Peyer's patch (tissue), 4 donors: ENCODE measurements around the gene TMTC2.

Experiments
- POLR2A ChIP-seq, 2 donors: fragments of 450-650 bp; IDR thresholded peaks; one replicate each; pipeline ENCODE4 v1.5.1; 2017; ENCODE audit warnings: antibody characterized with exemption in 2 of 2, mild to moderate bottlenecking in 2 of 2, moderate library complexity in 2 of 2
- TF ChIP-seq, protein P1 (sequence below), 6 experiments: fragments of 450-650 bp in 4 of 6; fragments of 200-600 bp in 2 of 6; sonication (generic) in 1 of 6; IDR thresholded peaks; one replicate each; pipeline ENCODE4 v1.5.1; 2017 to 2019; ENCODE audit warnings: antibody characterized with exemption in 6 of 6, mild to moderate bottlenecking in 3 of 6, moderate library complexity in 1 of 6

DNA sequence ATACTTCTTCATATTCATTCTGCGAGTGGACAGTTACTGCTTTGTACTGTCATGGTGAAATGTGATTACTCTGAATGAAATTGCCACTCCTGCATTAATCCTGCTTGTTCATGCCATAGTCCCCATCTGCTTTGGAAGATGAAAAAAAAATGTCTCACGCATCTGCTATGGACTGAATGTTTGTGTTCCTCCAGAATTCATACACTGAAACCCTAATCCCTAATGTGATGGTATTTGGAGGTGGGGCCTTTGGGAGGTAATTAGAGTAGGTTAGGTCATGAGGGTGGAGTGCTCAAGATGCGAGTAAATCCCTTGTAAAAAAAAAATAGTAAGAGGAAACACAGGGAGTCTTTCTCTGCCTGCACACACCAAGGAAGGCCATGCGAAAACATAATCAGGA lies 427.2 kb downstream of the TMTC2 start:
- no peak for TF ChIP-seq POLR2A (IDR thresholded peaks at IDR 0.05)
- TF ChIP-seq, protein P1, sequence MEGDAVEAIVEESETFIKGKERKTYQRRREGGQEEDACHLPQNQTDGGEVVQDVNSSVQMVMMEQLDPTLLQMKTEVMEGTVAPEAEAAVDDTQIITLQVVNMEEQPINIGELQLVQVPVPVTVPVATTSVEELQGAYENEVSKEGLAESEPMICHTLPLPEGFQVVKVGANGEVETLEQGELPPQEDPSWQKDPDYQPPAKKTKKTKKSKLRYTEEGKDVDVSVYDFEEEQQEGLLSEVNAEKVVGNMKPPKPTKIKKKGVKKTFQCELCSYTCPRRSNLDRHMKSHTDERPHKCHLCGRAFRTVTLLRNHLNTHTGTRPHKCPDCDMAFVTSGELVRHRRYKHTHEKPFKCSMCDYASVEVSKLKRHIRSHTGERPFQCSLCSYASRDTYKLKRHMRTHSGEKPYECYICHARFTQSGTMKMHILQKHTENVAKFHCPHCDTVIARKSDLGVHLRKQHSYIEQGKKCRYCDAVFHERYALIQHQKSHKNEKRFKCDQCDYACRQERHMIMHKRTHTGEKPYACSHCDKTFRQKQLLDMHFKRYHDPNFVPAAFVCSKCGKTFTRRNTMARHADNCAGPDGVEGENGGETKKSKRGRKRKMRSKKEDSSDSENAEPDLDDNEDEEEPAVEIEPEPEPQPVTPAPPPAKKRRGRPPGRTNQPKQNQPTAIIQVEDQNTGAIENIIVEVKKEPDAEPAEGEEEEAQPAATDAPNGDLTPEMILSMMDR (IDR thresholded peaks at IDR 0.05) = no peak
